GM18507 (cell line): ENCODE data around the gene MYL2.
"Not testable (repeated sequence)": the region's sequence is repeated elsewhere in the genome, so short reads cannot be mapped to it uniquely, and the experiment has no call there.

Source experiments
- DNase-seq: peaks from one replicate; pipeline ENCODE4 v3.0.0; 2011; ENCODE audit warnings: low read depth; ENCODE audit not compliant: insufficient read length; ENCODE audit errors: extremely low spot score
- FAIRE-seq: peaks from 2 replicates; lab custom pipeline; 2011; peaks lifted over from hg19 to GRCh38; lab: Jason Lieb, UNC

The MYL2 gene, protein sequence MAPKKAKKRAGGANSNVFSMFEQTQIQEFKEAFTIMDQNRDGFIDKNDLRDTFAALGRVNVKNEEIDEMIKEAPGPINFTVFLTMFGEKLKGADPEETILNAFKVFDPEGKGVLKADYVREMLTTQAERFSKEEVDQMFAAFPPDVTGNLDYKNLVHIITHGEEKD

DNA sequence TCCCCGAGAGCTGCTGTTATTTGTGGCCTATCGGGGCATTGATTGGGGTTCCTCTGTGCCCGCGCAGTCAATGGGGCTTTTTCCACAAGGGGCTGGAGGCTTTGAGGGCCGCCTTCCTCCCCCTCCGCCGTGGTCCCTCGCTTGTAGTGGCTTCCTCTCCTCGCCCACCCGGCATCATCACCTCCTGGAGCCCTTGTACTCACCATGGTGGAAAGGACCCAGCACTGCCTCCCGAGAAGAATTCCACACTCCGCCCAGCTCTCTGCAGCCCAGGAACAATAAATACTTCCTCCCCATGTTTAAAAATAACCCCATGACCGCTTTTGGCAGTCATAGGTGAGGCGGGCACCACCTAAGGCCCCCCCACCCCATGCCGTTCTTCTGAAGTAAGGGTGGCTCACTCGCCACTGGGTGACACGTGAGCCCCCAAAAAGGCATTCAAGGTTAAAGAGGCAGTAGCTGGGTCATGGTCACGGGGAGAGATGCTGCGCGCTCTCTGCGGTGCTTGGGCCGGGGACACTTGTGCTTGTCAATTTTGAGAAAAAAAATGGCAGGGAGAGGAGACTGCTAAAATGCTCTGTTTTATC is at the start of gene MYL2:
Gene MYL2 (minus strand): TSS at position 256 of the 587 bp plus-strand sequence. CDS start 50 bp downstream, at position 206.
- no peak for FAIRE-seq
- DNase-seq: no peak

GRCh38 chr12:110966081-110966760 is 45.8 kb upstream of the MYL2 start:
- no peak for FAIRE-seq
- no peak for DNase-seq

DNA sequence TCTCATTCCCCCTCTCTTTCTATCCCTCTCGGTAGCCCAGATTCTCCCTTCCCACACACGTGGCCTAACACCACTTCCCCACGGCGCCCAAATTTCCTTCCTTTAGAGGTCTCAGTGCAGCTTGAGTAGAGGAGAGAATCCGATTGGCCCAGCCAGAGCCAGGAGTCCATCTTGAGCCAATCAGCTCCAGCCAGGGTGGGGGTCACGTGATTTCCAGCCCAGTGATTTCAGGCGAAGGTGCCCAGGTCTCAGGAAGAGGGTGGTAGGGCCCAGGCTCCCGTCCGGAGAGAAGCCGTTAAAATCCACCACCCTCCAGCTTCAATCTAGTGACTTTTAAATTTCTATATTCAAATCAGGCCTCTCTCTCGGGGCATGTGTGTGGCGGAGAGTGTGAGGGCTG is 45.2 kb upstream of the MYL2 start:
- DNase-seq: no peak
- FAIRE-seq: no peak

- DNase-seq (no peak), FAIRE-seq (no peak)
Measured at GRCh38 chr12:110960795-110961194, 40.4 kb upstream of the MYL2 start.

DNA sequence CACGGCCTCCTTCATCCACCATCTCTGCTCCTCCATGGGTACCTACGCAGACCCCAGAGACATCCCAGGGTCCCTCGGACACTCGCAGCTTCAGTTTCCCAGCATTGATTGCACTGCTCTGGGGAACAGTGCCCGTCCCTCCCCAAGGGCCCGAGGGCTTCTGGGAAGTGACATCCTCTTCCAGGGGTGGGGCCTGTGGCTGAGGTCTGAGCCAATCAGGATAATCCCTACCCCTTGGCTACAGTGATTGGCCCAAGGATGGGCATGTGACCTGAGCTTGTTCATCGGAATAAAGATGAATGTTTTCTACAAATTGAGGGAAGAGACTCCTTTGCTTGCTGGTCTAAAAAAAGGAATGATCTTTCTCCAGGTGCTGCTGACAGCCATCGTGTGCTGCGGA is 37.3 kb upstream of the MYL2 start:
- FAIRE-seq: no peak
- DNase-seq: no peak

GRCh38 chr12:110957159-110957558 is 36.8 kb upstream of the MYL2 start:
- DNase-seq: no peak
- FAIRE-seq: no peak

DNA sequence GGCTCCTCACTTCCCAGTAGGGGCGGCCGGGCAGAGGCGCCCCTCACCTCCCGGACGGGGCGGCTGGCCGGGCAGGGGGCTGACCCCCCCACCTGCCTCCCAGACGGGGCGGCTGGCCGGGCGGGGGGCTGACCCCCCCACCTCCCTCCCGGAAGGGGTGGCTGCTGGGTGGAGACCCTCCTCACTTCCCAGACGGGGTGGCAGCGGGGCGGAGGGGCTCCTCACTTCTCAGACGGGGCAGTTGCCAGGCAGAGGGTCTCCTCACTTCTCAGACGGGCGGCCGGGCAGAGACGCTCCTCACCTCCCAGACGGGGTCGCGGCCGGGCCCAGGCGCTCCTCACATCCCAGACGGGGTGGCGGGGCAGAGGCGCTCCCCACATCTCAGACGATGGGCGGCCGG is 30.5 kb upstream of the MYL2 start:
- DNase-seq, FAIRE-seq: not testable (repeated sequence)

DNA sequence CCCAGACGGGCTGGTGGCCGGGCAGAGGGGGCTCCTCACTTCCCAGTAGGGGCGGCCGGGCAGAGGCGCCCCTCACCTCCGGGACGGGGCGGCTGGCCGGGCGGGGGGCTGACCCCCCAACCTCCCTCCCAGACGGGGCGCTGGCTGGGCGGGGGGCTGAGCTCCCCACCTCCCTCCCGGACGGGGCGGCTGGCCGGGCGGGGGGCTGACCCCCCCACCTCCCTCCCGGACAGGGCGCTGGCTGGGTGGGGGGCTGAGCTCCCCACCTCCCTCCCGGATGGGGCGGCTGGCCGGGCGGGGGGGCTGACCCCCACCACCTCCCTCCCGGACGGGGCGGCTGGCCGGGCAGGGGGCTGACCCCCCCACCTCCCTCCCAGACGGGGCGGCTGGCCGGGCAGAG is 30.1 kb upstream of the MYL2 start:
- DNase-seq, FAIRE-seq: not testable (repeated sequence)

GRCh38 chr12:110948041-110948440 is 27.7 kb upstream of the MYL2 start:
- DNase-seq (no peak), FAIRE-seq (no peak)

GRCh38 chr12:110943373-110943772 is 23.0 kb upstream of the MYL2 start:
- DNase-seq (no peak), FAIRE-seq (no peak)

DNA sequence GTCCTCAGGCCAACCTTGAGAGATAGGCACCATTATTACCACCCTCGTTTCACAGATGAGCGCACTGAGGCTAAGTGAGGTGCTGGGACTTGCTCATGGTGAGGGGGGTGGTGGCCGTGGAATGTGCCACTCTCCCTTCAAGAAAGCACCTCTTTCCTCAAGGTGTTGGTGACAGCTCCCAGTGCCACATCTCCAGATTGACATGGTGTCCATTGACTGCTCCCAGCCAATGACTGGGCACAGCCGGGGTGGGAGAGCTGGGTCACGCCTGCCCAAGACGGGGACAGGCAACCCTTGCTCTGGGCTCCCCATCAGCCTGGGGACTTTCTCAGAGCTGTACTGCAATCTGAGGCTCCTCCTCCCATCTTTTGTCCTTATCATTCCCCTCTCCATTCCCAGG is 21.0 kb upstream of the MYL2 start:
- no peak for FAIRE-seq
- DNase-seq: no peak

DNA sequence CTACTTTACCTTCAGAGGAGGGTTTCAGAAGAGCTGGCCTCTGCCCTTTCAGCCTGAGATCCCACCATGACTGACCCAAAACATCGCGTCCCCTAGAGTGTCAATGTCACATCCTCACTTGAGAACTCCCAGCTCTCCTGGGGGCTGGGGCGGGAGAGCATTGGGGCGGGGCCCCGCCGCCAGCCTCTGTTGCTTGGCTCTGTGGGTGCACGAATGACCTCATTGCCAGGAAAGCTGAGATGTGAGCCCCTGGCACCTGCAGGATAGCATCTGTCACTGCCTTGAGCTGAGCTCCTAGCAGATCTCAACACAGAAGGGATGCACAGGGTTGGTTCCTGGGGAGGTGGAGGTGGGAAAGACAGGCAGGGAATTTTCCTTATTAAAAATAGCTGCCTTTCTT is 20.6 kb upstream of the MYL2 start:
- FAIRE-seq (no peak), DNase-seq (no peak)

DNA sequence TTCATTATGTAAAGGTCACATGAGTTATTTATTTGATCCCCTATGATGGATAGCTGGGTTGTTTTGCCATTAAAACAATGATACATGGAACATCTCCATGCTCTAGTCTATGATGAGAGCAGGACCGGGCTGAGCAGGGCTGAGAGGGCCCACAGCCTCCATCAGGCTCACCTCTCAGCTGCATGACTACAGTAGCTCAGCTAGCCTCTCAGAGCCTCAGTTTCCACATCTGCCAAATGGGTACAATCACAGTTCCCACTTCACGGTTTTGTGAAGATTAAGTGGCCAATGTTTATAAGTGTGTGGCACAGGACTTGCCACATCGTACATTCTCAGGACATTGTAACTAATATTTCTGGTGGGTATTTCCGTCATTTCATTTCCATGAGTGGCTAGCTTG is 19.9 kb upstream of the MYL2 start:
- no peak for DNase-seq
- FAIRE-seq: no peak

- peak; percentile 51 for DNase-seq
- FAIRE-seq: peak; percentile 77
Measured at GRCh38 chr12:110937104-110937641, 16.8 kb upstream of the MYL2 start.

GRCh38 chr12:110936367-110937103 is 16.2 kb upstream of the MYL2 start:
- DNase-seq (no peak), FAIRE-seq (no peak)

GRCh38 chr12:110935588-110935987 is 15.2 kb upstream of the MYL2 start:
- FAIRE-seq: no peak

DNA sequence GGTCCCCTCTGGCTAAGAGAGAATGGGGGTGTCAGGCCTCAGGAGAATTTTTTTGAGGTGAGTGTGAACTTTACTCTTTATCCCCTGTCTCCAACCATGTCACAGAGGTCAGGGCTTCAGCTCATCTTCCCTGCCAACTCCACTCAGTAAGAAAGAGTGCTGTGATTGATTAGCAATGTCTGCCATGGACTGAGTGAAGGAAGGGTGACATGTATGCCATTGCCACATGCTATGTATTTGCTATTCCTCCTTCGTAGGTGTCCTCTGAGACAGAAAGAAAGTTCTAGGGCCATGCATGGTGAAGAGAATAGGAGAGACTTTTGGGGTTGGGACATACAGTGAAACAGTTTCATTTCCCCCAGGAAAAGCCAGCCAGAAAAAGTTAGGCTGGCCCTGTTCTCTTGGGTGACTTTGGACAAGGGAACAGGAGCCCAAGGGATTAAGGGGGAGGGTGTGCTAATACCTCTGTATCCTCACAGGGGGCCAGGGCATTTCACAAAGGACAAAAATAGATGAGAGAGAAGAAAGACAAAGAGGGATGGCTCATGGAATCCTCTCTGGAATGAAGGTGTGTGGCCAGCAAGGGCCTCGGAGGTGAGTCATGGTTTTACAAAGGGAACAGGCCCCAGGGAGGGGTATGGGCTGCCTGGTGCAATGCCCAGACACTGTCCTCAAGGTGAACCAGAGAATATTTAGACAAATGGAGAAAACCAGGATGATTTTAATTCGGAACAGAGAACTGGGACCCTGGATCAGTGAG is 13.9 kb upstream of the MYL2 start:
- DNase-seq (no peak), FAIRE-seq (no peak)

More at GRCh38 chr12:110935588-110935987, 15.2 kb upstream of the MYL2 start:
- no peak for DNase-seq

DNA sequence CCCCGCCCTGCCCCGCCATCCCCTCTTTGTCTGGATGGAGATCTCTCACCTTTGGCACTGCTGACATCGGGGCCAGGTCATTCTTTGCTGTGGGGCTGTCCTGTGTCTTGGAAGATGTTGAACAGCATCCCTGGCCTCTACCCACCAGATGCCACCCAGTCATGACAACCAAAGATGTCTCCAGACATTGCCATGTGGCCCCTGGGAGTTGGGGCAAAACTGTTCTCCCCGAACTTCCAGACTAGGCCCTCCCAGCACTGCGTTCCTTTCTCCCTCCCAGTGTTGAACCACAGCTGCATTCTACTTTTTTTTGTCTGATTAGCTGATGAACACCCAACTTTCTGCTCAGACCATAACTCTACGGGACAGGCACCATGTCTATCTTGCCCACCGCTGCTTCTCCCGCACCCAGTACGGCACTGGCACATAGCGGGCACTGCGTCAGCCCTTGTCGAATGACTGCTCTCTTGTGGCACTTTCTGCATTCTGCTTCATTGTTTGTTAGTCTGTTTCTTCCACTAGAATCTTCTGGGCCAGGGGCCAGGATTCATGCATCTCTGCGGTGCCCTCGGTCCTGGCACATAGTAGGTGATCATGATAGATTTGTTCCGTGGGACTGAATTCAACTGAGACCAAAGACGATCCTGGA is 13.1 kb upstream of the MYL2 start:
- FAIRE-seq: no peak
- DNase-seq: no peak

- no peak for DNase-seq
- no peak for FAIRE-seq
Measured at GRCh38 chr12:110932046-110932445, 11.7 kb upstream of the MYL2 start.
